GM21390 (cell line): ENCODE data around the gene OLIG2.

Source experiments
- ATAC-seq: cut with Tn5 transposase; IDR thresholded peaks from one replicate; pipeline ENCODE4 v1.9.1; 2021; ENCODE audit not compliant: unreplicated experiment

The OLIG2 gene

DNA sequence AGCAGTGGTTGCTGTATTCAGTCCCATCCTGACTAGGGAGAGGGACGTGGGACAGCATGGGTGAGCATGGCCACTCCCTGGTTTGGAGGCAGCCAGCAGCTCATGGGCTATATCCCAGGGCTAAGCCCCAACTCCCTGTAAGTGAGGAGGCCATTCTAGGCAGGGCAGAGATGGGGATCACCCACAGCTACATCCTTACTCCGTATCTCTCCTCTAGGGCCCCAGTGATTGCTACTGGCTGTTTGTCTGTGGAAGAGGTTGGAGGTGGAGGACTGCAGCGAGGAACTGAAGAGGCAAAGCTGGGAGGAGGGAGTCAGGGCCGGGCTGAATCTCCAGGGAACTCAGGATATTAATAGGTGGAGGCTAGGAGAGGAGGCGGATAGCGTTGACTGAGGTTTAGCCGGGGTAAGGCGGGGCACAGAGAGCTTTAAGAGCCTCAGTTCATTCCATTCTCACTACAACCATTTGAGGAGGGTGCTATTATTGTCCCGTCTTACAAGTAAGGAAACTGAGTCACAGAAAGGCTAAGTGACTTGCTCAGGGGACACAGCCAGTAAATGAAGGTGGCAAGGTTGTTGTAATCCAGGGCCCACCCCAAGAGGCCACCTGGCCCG lies 6.8 kb downstream of the OLIG2 start:
- no peak for ATAC-seq

- no peak for ATAC-seq
These were observed 7.6 kb downstream of the OLIG2 start for GRCh38 chr21:33033094-33033951.

GRCh38 chr21:33033961-33034413 lies 8.3 kb downstream of the OLIG2 start:
- ATAC-seq = no peak

DNA sequence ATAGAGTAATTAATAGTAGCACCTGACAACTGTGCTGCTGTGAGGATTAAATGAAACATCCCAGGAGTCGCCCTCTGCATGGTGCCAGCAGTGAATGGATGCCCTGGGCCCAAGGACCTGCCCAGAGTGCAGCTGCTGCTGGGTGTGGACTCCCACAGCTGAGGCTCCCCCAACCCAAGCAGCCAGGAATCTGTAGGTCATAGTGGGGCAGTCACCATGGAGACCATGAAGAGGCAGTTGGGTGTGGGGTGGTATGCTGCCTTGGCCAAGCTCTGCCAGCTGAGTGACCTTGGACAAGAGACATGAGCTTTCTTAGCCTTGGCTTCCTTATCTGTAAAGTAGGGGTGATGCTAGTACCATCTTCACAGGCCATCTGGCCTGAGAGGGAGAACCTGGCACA lies 9.4 kb downstream of the OLIG2 start:
- ATAC-seq = no peak

DNA sequence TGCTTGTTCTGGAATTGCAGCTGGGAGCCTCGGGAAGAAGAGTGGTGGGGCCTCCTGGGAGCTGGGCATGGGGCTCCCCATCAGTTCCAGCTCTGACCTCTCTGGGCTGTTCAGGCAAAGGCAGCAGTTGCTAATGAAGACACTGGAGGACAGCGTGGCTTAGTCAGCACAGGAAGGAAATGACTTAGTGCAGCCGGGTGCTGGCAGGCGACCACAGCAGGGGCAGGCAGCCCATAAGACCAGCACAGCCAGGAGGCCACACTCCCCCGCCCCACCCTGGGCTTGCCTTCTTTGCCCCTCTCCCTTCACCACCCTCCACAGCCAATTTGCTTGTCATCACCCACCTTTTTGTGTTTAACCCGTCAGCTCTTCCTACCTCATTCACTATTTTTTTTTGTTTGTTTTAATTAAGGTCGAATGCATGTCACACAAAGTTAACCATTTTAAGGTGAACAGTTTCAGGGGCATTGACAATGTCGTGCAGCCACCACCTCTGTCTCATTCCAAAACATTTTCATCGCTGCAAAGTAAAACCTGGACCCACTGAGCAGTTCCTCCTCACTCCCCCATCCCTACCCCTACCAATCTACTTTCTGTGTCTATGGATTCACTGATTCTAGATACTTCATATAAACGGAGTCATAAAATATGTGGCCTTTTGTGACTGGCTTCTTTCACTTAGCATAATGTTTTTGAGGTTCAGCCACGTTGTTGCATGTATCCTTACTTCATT lies 10.9 kb downstream of the OLIG2 start:
- no peak for ATAC-seq

- no peak for ATAC-seq
These were observed 11.8 kb downstream of the OLIG2 start for GRCh38 chr21:33037501-33037900.

DNA sequence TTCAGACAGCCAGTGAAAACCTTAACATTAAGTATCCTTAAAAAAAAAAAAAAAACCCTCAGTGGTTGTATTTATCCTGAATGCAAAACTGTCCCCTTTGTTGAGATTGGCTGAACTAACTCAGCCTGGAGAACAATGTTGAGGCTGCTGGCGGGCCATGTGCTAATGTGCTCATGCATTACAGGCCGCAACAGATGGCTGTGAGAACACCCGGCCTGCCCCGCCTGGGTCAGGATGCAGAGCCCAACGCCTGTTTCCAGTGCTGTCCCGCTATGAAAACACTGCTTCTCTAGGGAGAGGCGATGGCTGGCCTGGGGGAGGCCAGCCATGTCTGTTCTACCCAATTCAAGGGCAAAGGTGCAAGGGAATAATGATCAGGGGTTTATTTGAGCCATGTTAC lies 13.8 kb downstream of the OLIG2 start:
- ATAC-seq = no peak

DNA sequence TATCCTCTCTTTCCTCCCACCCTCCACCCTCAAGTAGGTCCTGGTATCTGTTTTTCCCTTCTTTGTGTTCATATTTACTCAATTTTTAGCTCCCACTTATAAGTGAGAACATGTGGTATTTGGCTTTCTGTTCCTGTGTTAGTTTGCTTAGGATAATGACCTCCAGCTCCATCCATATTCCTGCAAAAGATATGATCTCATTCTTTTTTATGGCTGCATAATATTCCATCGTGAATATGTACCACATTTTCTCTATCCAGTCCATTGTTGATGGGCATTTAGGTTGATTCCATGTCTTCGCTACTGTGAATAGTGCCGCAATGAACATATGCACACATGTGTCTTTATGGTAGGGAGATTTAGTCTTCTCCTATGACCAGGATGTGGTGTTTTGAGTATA lies 14.5 kb downstream of the OLIG2 start:
- no peak for ATAC-seq

GRCh38 chr21:33041981-33042380 lies 16.2 kb downstream of the OLIG2 start:
- ATAC-seq = no peak

- ATAC-seq = no peak
These were observed 17.1 kb downstream of the OLIG2 start for GRCh38 chr21:33042812-33043211.

DNA sequence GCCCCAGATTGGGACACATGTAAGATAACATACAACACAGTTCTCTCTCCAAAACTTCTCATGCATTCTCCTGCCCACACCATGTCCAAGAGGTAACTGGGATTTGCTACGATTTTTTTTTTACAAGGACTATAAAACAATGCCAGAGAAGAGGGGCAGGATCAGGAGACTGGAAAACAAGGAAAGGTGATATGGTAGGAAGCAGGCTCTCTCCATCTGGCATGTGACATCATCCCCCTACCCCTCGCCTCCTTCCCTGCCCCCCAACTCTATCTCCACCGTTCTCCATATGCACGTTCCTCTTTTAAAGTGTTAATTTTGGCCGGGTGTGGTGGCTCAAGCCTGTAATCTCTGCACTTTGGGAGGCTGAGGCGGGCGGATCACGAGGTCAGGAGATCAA lies 20.7 kb downstream of the OLIG2 start:
- no peak for ATAC-seq

DNA sequence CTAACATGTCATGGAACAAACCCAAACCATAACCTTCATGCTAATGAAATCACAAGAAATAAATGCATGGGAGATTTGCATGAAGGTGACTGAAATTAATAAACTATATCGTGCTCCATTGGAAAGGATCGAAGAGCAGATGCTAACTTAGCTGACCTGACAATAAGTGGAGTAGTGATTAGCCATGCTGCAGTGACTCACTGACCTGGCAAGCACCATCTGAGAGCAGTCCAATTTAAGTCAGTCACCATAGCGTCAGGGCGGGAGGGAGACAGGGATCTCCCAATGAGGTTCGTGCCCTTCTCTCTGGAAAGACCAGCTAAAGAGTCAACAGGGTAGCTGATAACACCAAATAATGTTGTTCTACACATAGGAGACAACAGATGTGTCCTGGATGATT lies 21.5 kb downstream of the OLIG2 start:
- ATAC-seq = no peak

- no peak for ATAC-seq
These were observed 26.2 kb downstream of the OLIG2 start for GRCh38 chr21:33051925-33052324.

DNA sequence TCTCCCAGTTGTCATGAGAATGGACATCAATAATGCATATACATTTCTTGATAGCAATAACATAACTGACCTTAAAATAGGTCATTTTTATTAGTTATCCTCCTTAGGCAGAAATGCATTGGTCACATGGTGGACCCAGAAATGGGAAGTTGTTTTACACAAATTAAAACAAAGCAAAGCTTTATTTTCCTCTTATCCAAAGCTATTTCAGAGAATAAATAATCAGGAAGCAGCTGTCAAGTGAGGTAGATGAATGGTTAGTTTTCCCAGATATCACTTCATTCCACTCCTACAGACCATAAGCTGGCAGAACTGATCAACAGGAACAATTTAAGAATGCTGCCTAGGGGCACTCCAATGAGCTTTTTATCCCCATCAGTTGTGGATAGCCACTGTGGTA lies 28.2 kb downstream of the OLIG2 start:
- no peak for ATAC-seq

- ATAC-seq = no peak
These were observed 30.3 kb downstream of the OLIG2 start for GRCh38 chr21:33055991-33056390.

- no peak for ATAC-seq
These were observed 31.7 kb downstream of the OLIG2 start for GRCh38 chr21:33057385-33057940.

DNA sequence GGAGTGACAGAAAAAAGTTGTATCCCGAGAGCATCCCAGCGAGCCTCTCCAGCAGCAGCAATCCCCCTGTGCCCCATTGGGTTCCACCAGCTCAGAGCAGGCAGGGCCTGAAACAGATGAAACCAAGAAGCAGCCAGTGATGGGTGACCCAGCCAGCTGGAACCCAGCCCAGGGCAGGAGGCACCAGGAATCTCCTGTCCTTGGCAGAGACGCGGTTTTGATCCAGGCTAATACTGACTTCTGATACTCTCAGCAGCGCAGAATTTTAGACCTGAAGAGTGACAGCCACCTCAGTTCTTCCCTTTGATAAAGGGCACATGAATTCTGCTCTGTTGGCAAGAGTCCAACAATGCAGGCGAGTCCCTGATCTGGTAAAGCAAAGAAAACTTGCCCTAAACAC lies 32.8 kb downstream of the OLIG2 start:
- no peak for ATAC-seq

DNA sequence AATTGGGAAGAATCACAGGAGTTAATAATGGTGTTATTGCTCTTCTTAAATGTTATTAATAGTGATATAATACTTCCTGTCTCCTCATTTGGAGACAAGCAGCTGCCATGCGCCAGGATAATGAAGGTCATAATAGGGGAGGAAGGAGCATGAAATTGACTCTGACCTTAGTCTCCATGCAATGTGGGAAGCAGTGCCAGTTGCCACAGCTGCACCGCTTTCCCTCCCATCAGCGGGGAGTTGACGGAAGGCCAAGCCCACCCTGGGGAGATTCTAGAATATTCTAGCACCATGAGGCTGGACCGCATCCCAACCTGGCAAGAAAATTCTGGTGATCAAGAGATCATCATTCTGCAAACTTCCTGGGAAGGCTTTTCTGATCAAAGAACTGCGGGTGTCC lies 33.2 kb downstream of the OLIG2 start:
- ATAC-seq = no peak

- ATAC-seq = no peak
These were observed 33.7 kb downstream of the OLIG2 start for GRCh38 chr21:33059380-33059841.

- no peak for ATAC-seq
These were observed 35.5 kb downstream of the OLIG2 start for GRCh38 chr21:33061233-33061632.

GRCh38 chr21:33063375-33063883 lies 37.7 kb downstream of the OLIG2 start:
- no peak for ATAC-seq
